Purkinje cell (primary cell): ENCODE data around the gene GNAI2. TPM values are rescaled to one million over a fixed set of nuclear protein-coding genes. Genes with fewer than 3 reads are reported as not detected.

Source experiments
- polyA plus RNA-seq: library from polyadenylated mRNA; unstranded; fragments of >200 nt; fragmentation: Nextera tagmentation; gene quantifications from 2 replicates; pipeline ENCODE4 v1.2.1, GENCODE V29; 2014

The GNAI2 gene
- polyA plus RNA-seq, result 4.9 and 5.0 TPM in 2 replicates

DNA sequence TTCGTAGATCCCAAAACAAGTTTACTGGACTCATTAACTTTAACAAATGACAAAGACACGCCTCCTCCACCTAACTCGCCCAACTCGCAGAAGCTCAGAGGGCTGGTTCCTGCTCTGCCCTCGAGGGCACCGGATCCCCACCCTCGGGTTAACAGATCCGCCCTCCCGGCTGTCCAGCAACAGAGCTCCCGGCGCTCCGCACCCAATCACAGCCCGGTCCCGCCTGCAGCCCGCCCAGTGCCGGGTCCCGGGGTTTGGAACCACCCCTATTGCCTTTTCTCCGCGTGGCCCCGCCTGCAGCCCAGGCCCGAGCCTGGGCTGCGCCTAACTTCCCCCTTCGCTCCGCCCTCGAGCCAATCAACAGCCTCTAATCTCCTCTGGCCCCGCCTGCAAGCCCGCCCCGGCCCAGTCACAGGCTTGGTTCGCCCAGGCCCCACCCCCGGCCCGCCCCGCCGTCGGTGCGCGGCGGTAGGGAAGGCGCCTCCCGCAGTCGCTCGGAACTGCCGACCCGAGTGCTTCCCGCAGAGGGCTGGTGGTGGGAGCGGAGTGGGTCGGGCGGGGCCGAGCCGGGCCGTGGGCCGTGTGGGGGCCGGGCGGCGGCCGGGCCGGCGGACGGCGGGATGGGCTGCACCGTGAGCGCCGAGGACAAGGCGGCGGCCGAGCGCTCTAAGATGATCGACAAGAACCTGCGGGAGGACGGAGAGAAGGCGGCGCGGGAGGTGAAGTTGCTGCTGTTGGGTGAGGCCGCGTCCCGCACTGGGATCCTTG lies at the start of gene GNAI2:
Gene GNAI2, plus strand, starts transcription at position 489 of the 768 bp plus-strand sequence. Its CDS starts 132 bp downstream, at position 621.

DNA sequence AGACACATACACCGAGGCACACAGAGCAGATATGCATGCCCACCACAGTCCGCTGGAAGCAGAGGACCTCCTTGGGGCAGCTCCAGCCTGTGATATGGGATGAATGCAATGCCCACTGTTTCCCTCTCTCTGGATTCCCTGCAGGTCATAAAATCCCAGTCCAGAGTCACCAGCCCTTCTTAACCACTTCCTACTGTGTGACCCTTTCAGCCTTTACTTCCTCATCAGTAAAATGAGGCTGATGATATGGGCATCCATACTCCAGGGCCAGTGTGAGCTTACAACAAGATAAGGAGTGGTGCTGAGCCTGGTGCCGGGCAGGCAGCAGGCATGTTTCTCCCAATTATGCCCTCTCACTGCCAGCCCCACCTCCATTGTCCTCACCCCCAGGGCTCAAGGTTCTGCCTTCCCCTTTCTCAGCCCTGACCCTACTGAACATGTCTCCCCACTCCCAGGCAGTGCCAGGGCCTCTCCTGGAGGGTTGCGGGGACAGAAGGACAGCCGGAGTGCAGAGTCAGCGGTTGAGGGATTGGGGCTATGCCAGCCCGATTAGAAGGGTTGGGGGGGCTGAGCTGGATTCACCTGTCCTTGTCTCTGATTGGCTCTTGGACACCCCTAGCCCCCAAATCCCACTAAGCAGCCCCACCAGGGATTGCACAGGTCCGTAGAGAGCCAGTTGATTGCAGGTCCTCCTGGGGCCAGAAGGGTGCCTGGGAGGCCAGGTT lies 44.9 kb upstream of the GNAI2 start, which contains the start of gene GNAT1:
Gene GNAT1, plus strand, starts transcription at position 675 of the 725 bp plus-strand sequence. CDS start 116 bp downstream, outside the sequence.

GRCh38 chr3:50204804-50205412 lies 31.1 kb upstream of the GNAI2 start, which contains the start of gene SLC38A3:
Gene SLC38A3, plus strand, starts transcription at chr3:50205271. Its CDS starts 8,929 bp downstream, at chr3:50214200.

GRCh38 chr3:50268703-50269451 lies 32.9 kb downstream of the GNAI2 start, which contains the start of gene SEMA3B:
Gene SEMA3B, plus strand, starts transcription at chr3:50269147. Its CDS starts 94 bp downstream, at chr3:50269241.

GRCh38 chr3:50278880-50279224 lies 42.8 kb downstream of the GNAI2 start, which contains the start of gene LSMEM2:
Gene LSMEM2, plus strand, starts transcription at chr3:50279087. Its CDS starts 27 bp downstream, at chr3:50279114.

DNA sequence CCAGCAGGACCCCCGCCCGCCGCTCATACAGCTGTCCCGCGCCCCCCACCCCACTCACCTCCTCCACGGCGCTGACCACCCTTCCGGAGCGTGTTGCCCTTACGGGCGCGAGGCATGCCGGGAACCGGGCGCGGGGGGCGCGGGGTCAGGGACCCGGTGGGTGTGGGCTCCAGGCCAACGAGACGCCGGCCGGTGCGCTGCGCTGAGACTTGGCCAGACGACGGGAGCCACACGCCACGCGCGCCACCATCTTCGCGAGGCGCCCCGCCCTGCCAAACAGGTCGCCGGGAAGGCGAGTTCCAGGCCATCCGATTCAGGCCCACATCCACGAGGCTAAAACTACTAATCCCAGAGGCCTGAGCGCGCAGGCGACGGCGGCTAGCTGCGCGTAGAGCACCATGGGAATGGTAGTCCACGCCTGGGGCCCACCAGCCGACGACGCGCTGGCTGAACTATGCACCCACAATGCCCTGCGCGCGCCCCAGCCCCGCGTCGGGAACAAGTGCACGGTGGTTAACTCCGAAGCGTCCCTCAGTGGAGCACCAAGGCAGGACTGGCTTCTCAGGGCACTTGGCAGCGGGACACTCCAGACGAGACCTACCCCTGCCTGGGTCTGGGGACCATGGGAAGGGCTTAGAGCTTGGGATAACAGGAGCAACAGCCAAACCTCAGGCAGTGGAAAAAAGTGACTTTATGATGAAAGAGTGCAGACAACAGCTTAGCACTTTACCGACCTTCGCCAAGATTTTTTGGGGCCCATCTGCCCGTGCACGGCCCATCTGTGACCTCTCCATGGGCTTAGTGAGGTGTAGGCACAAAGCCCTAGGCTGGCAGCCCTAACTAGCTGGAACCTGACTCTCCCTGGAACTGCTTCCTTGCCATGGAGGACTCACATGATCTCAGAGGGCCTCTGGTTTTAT lies 56.4 kb downstream of the GNAI2 start, which contains the start of gene IFRD2:
Gene IFRD2, minus strand, starts transcription at position 271 of the 920 bp plus-strand sequence. Its CDS starts 155 bp downstream, at position 116.

GRCh38 chr3:50298836-50299637 lies 63.0 kb downstream of the GNAI2 start, which contains the start of the genes HYAL3 and NAA80:
Gene HYAL3, minus strand, starts transcription at chr3:50299405. Its CDS starts 3,803 bp downstream, at chr3:50295602.
Gene NAA80, minus strand, starts transcription at chr3:50299405. Its CDS starts 1,942 bp downstream, at chr3:50297463.

DNA sequence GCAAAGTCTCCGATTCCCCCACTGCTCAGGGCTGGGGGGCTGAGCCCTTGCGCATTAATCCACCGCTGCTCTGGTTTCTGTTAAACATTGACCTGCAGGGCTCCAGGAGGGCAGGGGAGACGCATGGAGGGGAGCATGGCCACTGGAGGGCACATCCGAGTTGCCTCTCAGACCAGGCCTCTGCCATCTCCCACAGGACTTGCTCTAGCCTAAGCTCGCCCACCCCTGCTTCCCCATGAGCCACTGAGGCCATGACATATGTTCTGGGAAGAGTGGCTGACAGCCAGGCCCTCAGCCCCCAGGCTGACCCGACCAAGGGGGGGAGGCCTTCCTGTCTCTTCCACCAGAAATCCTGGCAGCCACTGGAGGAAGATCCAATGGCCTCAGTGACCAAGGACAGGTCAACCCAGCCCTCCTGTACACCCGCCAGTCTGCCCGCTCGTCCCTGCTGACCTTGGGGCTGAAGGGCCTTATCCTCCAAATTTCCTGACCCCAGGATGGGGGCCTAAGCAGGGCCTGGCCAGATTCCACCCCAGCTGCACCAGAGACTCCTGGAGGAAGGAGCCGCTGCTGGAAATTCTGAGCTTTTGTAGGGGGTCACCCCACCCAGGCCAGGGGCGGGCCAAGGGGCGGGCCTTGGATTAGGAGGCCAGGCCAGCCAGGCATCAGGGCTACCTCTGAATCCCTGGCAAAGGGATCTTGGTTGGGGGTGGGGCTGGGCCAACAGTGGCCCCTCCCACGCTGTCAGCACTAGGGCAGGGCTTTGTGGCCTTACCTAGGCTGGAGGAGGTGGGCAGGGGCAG lies 67.2 kb downstream of the GNAI2 start, which contains the start of gene HYAL1:
Gene HYAL1, minus strand, starts transcription at position 562 of the 803 bp plus-strand sequence. CDS start 618 bp downstream, outside the sequence.

Other genes with a start within 250 kb of the GNAI2 start
- 27.7 and 31.1 TPM in 2 replicates for gene RBM5, start 147.3 kb upstream of the GNAI2 start, polyA plus RNA-seq
- 0.10 TPM in 1 of 2 replicates, not detected in the other for gene SEMA3F, start 80.9 kb upstream of the GNAI2 start, polyA plus RNA-seq
- not detected in 2 replicates for gene GNAT1, start 44.6 kb upstream of the GNAI2 start, polyA plus RNA-seq
- gene SLC38A3, start 30.9 kb upstream of the GNAI2 start, polyA plus RNA-seq, result 0.16 and 4.2 TPM in 2 replicates
- gene SEMA3B, start 32.9 kb downstream of the GNAI2 start, polyA plus RNA-seq, result 0.27 and 0.28 TPM in 2 replicates
- not detected in 2 replicates for gene LSMEM2, start 42.9 kb downstream of the GNAI2 start, polyA plus RNA-seq
- 2.5 and 6.0 TPM in 2 replicates for gene IFRD2, start 56.2 kb downstream of the GNAI2 start, polyA plus RNA-seq
- 3.8 TPM in 1 of 2 replicates, not detected in the other for gene HYAL3, start 63.2 kb downstream of the GNAI2 start, polyA plus RNA-seq
- gene NAA80, start 63.2 kb downstream of the GNAI2 start, polyA plus RNA-seq, result 0.76 and 4.6 TPM in 2 replicates
- gene HYAL1, start 67.4 kb downstream of the GNAI2 start, polyA plus RNA-seq, result 0.83 TPM in 1 of 2 replicates, not detected in the other
- gene HYAL2, start 86.5 kb downstream of the GNAI2 start, polyA plus RNA-seq, result 1.8 and 4.4 TPM in 2 replicates
- gene TUSC2, start 92.0 kb downstream of the GNAI2 start, polyA plus RNA-seq, result 26.1 and 26.6 TPM in 2 replicates
- gene RASSF1, start 104.6 kb downstream of the GNAI2 start, polyA plus RNA-seq, result 2.4 and 3.2 TPM in 2 replicates
- not detected in 2 replicates for gene ZMYND10, start 109.5 kb downstream of the GNAI2 start, polyA plus RNA-seq
- gene NPRL2, start 114.6 kb downstream of the GNAI2 start, polyA plus RNA-seq, result 47.8 and 60.9 TPM in 2 replicates
- 7.5 and 22.2 TPM in 2 replicates for gene CYB561D2, start 114.7 kb downstream of the GNAI2 start, polyA plus RNA-seq
- gene TMEM115, start 123.3 kb downstream of the GNAI2 start, polyA plus RNA-seq, result 19.6 and 24.4 TPM in 2 replicates